K562 (cell line): Measurements from ENCODE around the gene METTL24. TPM values are rescaled to one million over a fixed set of nuclear protein-coding genes. Genes with fewer than 3 reads are reported as not detected.

Experiments used
- ATAC-seq: fragments of 200-7000 bp; cut with Tn5 transposase; 3 replicates; pipeline ENCODE4 v1.9.1; 2020; ENCODE audit warnings: moderate library complexity
- BruUV-seq: library from RNA; stranded (reverse); fragments of 400-500 nt; replicated peaks from 2 replicates; lab custom pipeline; 2021; lab: Mats Ljungman, UMichigan
- CTCF ChIA-PET: fragments of 300-600 bp; formaldehyde crosslinking; extraction: SDS; loops from one replicate; lab custom pipeline; 2021; ENCODE audit warnings: low intra/inter-chr PET ratio; lab: Yijun Ruan, JAX
- POLR2A ChIA-PET: fragments of 300-600, 350-650 bp; sonication (Branson Sonifier 250); formaldehyde crosslinking; extraction: SDS; loops from one replicate; lab custom pipeline; 2021; ENCODE audit warnings: antibody characterized with exemption, inconsistent platforms; lab: Yijun Ruan, JAX
- DNase-seq, 4 experiments: peaks; one replicate each; pipeline versions ENCODE4 v3.0.0 to v3.0.0-alpha.2; 2011 to 2018; ENCODE audit warnings: low spot score in 3 of 4, mixed read lengths in 3 of 4; ENCODE audit errors: extremely low read depth in 1 of 4
- FAIRE-seq: peaks from 2 replicates; lab custom pipeline; 2011; peaks lifted over from hg19 to GRCh38; lab: Jason Lieb, UNC
- H2AFZ ChIP-seq: 2 replicates; pipeline ENCODE4 v1.6.0; 2011; ENCODE audit warnings: low read depth, low read length, control low read depth, inconsistent platforms
- H3K27ac ChIP-seq: fragments of 200-600 bp; 3 replicates; pipeline ENCODE4 v1.8.0; 2011; ENCODE audit warnings: low read depth, mild to moderate bottlenecking, control low read depth, inconsistent platforms, low read length, moderate library complexity, mixed read lengths; ENCODE audit errors: extremely low read depth
- H3K27me3 ChIP-seq, 2 experiments: fragments of 300-600 bp in 1 of 2; 2 replicates in 1 of 2; 3 replicates in 1 of 2; pipeline versions ENCODE4 v1.6.0 to v1.8.0; 2011; ENCODE audit warnings: inconsistent platforms in 2 of 2, low read length in 2 of 2, mild to moderate bottlenecking in 1 of 2, mixed read lengths in 1 of 2, moderate library complexity in 1 of 2; ENCODE audit not compliant: control insufficient read depth in 2 of 2, insufficient read depth in 2 of 2
- H3K36me3 ChIP-seq: fragments of 300-600 bp; 3 replicates; pipeline ENCODE4 v1.8.0; 2011; ENCODE audit warnings: mild to moderate bottlenecking, low read length, inconsistent platforms; ENCODE audit not compliant: control insufficient read depth, insufficient read depth
- H3K4me1 ChIP-seq, 2 experiments: fragments of 200-600 bp in 1 of 2; replicated peaks in 1 of 2; 2 replicates in 1 of 2; 3 replicates in 1 of 2; pipeline versions ENCODE4 v1.5.1 to v1.8.0; 2011; ENCODE audit warnings: inconsistent platforms in 2 of 2, low read length in 2 of 2, mild to moderate bottlenecking in 1 of 2, mixed read lengths in 1 of 2, moderate library complexity in 1 of 2; ENCODE audit not compliant: control insufficient read depth in 2 of 2, insufficient read depth in 2 of 2
- H3K4me2 ChIP-seq: 2 replicates; pipeline ENCODE4 v1.6.1; 2011; ENCODE audit warnings: low read length, control low read depth, inconsistent platforms, mixed read lengths; ENCODE audit not compliant: insufficient read depth
- H3K4me3 ChIP-seq: fragments of 200-600 bp; sonication (generic), shearing (Covaris generic); 2 replicates; pipeline ENCODE4 v1.5.1; 2016; ENCODE audit warnings: control low read depth, inconsistent platforms
- H3K79me2 ChIP-seq: fragments of 200-600 bp; 3 replicates; pipeline ENCODE4 v1.8.0; 2011; ENCODE audit warnings: low read length, inconsistent platforms; ENCODE audit not compliant: control insufficient read depth, insufficient read depth
- H3K9ac ChIP-seq, 2 experiments: 2 replicates each; pipeline versions ENCODE4 v1.6.0 to v1.6.1; 2011; ENCODE audit warnings: low read depth in 2 of 2, low read length in 2 of 2, control low read depth in 1 of 2, inconsistent platforms in 1 of 2, mild to moderate bottlenecking in 1 of 2, mixed read lengths in 1 of 2; ENCODE audit not compliant: insufficient read depth in 1 of 2
- H3K9me1 ChIP-seq: one replicate; pipeline ENCODE4 v1.6.0; 2011; ENCODE audit warnings: inconsistent platforms, mild to moderate bottlenecking, low read length, moderate library complexity; ENCODE audit not compliant: control insufficient read depth, insufficient read depth
- H3K9me3 ChIP-seq: replicated peaks from 2 replicates; pipeline ENCODE4 v1.5.1; 2011; ENCODE audit warnings: low read depth, low read length, inconsistent platforms; ENCODE audit not compliant: control insufficient read depth, insufficient read depth
- H4K20me1 ChIP-seq: replicated peaks from 2 replicates; pipeline ENCODE4 v1.6.1; 2011; ENCODE audit warnings: low read length, inconsistent platforms, mixed read lengths; ENCODE audit not compliant: control insufficient read depth, insufficient read depth
- CBFA2T3 ChIP-seq: fragments of 450-650 bp; IDR thresholded peaks from 2 replicates; pipeline ENCODE4 v1.6.1; 2017
- CTCFL ChIP-seq: IDR thresholded peaks from 2 replicates; pipeline ENCODE4 v1.6.1; 2011; ENCODE audit warnings: borderline replicate concordance, low read depth, mild to moderate bottlenecking, moderate library complexity, low read length; ENCODE audit not compliant: insufficient read depth, poor library complexity, severe bottlenecking
- FOSL1 ChIP-seq: fragments of 200-800 bp; sonication (Bioruptor generic); conservative IDR thresholded peaks from 2 replicates; pipeline ENCODE4 v1.6.1; 2016; ENCODE audit warnings: missing genetic modification characterization, missing compliant biosample characterization
- KDM2B ChIP-seq: fragments of 250-450 bp; sonication (Bioruptor Pico); IDR thresholded peaks from 2 replicates; pipeline ENCODE4 v1.8.0; 2021; ENCODE audit warnings: mild to moderate bottlenecking, moderate library complexity
- PPARD ChIP-seq: fragments of 250-450 bp; sonication (Bioruptor Pico); IDR thresholded peaks from 2 replicates; pipeline ENCODE4 v1.8.0; 2022; ENCODE audit warnings: inconsistent platforms, mild to moderate bottlenecking, moderate library complexity
- TAL1 ChIP-seq: fragments of 450-650 bp; IDR thresholded peaks from 2 replicates; pipeline ENCODE4 v1.6.1; 2016; ENCODE audit warnings: mild to moderate bottlenecking
- TCF3 ChIP-seq: sonication (generic); formaldehyde crosslinking; IDR thresholded peaks from 2 replicates; pipeline ENCODE4 v1.4.0; 2020; ENCODE audit warnings: mild to moderate bottlenecking, missing genetic modification reagents
- TFAP4 ChIP-seq: sonication (generic); formaldehyde crosslinking; IDR thresholded peaks from 2 replicates; pipeline ENCODE4 v1.8.0; 2022; ENCODE audit warnings: missing genetic modification reagents, mild to moderate bottlenecking, moderate library complexity, borderline replicate concordance
- WGBS: fragments of 100-300 bp; shearing (Covaris generic); methylation state at CpG from one replicate; pipeline ENCODE4 v1.1.6; 2016; ENCODE audit warnings: low coverage, mixed read lengths; ENCODE audit not compliant: insufficient coverage; ENCODE audit errors: missing lambda C conversion rate; 5-methylcytosine and 5-hydroxymethylcytosine counted together
- in situ Hi-C: fragments of 300-500 bp; cut with MboI; formaldehyde crosslinking; loops from 4 replicates; pipeline ENCODE4 v1.15.0; 2018; ENCODE audit warnings: inconsistent platforms, mixed read lengths
- intact Hi-C: fragments of 100-400 bp; cut with micrococcal nuclease; formaldehyde crosslinking; loops from 2 replicates; pipeline ENCODE4 v1.14.2; 2022
- polyA plus RNA-seq, 8 experiments: library from polyadenylated mRNA; depleted of rRNA in 4 of 8; stranded (reverse) in 5 of 8; unstranded in 3 of 8; fragments of >200 nt; fragmentation: Nextera tagmentation in 2 of 8; fragmentation: Illumina TruSeq in 1 of 8; extraction: Ambion mirVana in 2 of 8; extraction: Trizol in 1 of 8; gene quantifications; 2 replicates each; pipeline versions ENCODE4 v1.2.1 to v1.2.3, GENCODE V29; 2011 to 2014; ENCODE audit warnings: inconsistent platforms in 1 of 8, missing spikeins in 1 of 8
- total RNA-seq, 7 experiments: library from RNA; depleted of rRNA in 6 of 7; stranded (reverse); fragments of >200 nt in 6 of 7; fragmentation: Illumina TruSeq in 2 of 7; extraction: Trizol in 2 of 7; gene quantifications; 2 replicates each; pipeline versions ENCODE4 v1.2.1 to v1.2.3, GENCODE V29; 2011 to 2021; ENCODE audit warnings: low replicate concordance in 1 of 7
- TF ChIP-seq, protein P1 (sequence below): fragments of 450-650 bp; IDR thresholded peaks from 2 replicates; pipeline ENCODE4 v1.7.0; 2016; ENCODE audit warnings: borderline replicate concordance
- TF ChIP-seq, protein P2 (sequence below): IDR thresholded peaks from 3 replicates; pipeline ENCODE4 v1.6.1; 2011; ENCODE audit warnings: borderline replicate concordance, mild to moderate bottlenecking, moderate library complexity; ENCODE audit not compliant: insufficient read length; ENCODE audit errors: extremely low read depth

Gene METTL24
- total and polyA plus RNA-seq, 9 of the 15 experiments (the other 6 are each of a cell fraction or from before 2014, with no cell fraction given), result not detected

DNA sequence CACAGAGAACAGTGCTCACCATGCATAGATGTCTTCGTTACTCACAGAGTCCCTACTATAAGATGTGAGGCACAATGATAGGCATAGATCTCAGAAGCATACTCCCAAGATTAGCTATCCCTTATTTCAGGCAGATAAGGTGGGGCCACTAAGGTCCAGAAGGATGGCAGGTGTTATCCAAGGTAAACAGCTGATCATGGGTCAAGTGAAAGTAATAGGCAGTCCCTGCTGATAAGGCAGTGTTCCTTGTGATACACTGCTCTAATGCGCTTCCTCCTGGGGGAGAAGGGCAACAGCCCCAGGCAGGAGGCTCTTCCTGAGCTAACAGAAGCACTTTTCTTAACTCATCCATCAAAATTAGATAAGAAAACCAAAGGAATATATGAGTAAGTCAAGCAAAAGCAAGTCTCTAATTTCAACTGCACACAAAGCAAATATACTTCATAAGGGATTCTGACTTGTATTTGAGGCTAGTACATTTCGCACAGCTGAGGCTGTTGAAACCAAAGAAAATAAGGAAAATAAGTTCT lies 42.2 kb downstream of the METTL24 start:
- peaks cover 0 to 10% of the 10 kb centered on the region in 2 experiments; a peak in 3 of 5 replicates for H3K27me3 ChIP-seq
- no peaks in the 10 kb centered on the region for H4K20me1 ChIP-seq
- FAIRE-seq (no peak), DNase-seq (peak in 1 of 4 experiments; percentile 12), ATAC-seq (no peak)
- no peak overlapping the region for H3K4me3 ChIP-seq
- H3K9ac ChIP-seq, result no peak overlapping the region
- 0% methylated on average over 3 of the region's 3 CpGs for WGBS
- ChIA-PET POLR2A (interaction anchor here (1.1 kb wide), 1 partner anchor 16 kb away, joined by 4 read pairs; no protein-coding TSS in a partner anchor), CTCF (no interaction called here)
- H3K9me1 ChIP-seq, result no peaks in the 10 kb centered on the region
- intact Hi-C loops (no loop called here), in situ Hi-C loops (no loop called here)
- no peak overlapping the region for H3K27ac ChIP-seq
- no TSS peak for BruUV-seq
- no peak overlapping the region for H3K4me2 ChIP-seq
- no peaks in the 10 kb centered on the region for H3K36me3 ChIP-seq
- no peaks in the 10 kb centered on the region for H3K9me3 ChIP-seq
- no peaks in the 10 kb centered on the region for H3K4me1 ChIP-seq
- H2AFZ ChIP-seq, result no peak overlapping the region
- no peaks in the 10 kb centered on the region for H3K79me2 ChIP-seq
- 0 out of 2 replicates have a peak, but pooled peaks have one; percentile 30 for TF ChIP-seq TAL1
- TF ChIP-seq CTCFL, result no peak
- no peak for TF ChIP-seq PPARD (CRISPR knock-in tag)
- 0 out of 2 replicates have a peak, but pooled peaks have one; percentile 20 for TF ChIP-seq TFAP4 (CRISPR knock-in tag)
- 0 out of 2 replicates have a peak, but pooled peaks have one; percentile 20 for TF ChIP-seq FOSL1 (tag)
- TF ChIP-seq, protein P1, sequence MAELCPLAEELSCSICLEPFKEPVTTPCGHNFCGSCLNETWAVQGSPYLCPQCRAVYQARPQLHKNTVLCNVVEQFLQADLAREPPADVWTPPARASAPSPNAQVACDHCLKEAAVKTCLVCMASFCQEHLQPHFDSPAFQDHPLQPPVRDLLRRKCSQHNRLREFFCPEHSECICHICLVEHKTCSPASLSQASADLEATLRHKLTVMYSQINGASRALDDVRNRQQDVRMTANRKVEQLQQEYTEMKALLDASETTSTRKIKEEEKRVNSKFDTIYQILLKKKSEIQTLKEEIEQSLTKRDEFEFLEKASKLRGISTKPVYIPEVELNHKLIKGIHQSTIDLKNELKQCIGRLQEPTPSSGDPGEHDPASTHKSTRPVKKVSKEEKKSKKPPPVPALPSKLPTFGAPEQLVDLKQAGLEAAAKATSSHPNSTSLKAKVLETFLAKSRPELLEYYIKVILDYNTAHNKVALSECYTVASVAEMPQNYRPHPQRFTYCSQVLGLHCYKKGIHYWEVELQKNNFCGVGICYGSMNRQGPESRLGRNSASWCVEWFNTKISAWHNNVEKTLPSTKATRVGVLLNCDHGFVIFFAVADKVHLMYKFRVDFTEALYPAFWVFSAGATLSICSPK, result no peak
- peak; percentile 57 for TF ChIP-seq CBFA2T3
- TF ChIP-seq, protein P2, sequence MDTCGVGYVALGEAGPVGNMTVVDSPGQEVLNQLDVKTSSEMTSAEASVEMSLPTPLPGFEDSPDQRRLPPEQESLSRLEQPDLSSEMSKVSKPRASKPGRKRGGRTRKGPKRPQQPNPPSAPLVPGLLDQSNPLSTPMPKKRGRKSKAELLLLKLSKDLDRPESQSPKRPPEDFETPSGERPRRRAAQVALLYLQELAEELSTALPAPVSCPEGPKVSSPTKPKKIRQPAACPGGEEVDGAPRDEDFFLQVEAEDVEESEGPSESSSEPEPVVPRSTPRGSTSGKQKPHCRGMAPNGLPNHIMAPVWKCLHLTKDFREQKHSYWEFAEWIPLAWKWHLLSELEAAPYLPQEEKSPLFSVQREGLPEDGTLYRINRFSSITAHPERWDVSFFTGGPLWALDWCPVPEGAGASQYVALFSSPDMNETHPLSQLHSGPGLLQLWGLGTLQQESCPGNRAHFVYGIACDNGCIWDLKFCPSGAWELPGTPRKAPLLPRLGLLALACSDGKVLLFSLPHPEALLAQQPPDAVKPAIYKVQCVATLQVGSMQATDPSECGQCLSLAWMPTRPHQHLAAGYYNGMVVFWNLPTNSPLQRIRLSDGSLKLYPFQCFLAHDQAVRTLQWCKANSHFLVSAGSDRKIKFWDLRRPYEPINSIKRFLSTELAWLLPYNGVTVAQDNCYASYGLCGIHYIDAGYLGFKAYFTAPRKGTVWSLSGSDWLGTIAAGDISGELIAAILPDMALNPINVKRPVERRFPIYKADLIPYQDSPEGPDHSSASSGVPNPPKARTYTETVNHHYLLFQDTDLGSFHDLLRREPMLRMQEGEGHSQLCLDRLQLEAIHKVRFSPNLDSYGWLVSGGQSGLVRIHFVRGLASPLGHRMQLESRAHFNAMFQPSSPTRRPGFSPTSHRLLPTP, result no peak
- TF ChIP-seq TCF3 (CRISPR knock-in tag), result 0 out of 2 replicates have a peak, but pooled peaks have one; percentile 26
- TF ChIP-seq KDM2B (CRISPR knock-in tag), result no peak
